HK-2 (cell line): ENCODE measurements around the gene KDM3B.
"Not testable (repeated sequence)": the region's sequence is repeated elsewhere in the genome, so short reads cannot be mapped to it uniquely, and the experiment has no call there.

Source experiments
- DNase-seq: peaks from one replicate; pipeline ENCODE4 v3.0.0-alpha.2; 2018; ENCODE audit not compliant: unreplicated experiment

Gene KDM3B

GRCh38 chr5:138466125-138466899 is 113.8 kb downstream of the KDM3B start:
- peak; percentile 30 for DNase-seq

DNA sequence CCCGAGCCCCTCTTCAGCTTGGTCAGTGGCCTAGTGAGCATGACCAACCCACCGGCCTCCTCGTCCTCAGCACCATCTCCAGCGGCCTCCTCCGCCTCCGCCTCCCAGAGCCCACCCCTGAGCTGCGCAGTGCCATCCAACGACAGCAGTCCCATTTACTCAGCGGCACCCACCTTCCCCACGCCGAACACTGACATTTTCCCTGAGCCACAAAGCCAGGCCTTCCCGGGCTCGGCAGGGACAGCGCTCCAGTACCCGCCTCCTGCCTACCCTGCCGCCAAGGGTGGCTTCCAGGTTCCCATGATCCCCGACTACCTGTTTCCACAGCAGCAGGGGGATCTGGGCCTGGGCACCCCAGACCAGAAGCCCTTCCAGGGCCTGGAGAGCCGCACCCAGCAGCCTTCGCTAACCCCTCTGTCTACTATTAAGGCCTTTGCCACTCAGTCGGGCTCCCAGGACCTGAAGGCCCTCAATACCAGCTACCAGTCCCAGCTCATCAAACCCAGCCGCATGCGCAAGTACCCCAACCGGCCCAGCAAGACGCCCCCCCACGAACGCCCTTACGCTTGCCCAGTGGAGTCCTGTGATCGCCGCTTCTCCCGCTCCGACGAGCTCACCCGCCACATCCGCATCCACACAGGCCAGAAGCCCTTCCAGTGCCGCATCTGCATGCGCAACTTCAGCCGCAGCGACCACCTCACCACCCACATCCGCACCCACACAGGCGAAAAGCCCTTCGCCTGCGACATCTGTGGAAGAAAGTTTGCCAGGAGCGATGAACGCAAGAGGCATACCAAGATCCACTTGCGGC is 114.6 kb downstream of the KDM3B start:
- peak; percentile 30 for DNase-seq

DNA sequence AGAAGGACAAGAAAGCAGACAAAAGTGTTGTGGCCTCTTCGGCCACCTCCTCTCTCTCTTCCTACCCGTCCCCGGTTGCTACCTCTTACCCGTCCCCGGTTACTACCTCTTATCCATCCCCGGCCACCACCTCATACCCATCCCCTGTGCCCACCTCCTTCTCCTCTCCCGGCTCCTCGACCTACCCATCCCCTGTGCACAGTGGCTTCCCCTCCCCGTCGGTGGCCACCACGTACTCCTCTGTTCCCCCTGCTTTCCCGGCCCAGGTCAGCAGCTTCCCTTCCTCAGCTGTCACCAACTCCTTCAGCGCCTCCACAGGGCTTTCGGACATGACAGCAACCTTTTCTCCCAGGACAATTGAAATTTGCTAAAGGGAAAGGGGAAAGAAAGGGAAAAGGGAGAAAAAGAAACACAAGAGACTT is 115.2 kb downstream of the KDM3B start:
- DNase-seq: peak; percentile 24

DNA sequence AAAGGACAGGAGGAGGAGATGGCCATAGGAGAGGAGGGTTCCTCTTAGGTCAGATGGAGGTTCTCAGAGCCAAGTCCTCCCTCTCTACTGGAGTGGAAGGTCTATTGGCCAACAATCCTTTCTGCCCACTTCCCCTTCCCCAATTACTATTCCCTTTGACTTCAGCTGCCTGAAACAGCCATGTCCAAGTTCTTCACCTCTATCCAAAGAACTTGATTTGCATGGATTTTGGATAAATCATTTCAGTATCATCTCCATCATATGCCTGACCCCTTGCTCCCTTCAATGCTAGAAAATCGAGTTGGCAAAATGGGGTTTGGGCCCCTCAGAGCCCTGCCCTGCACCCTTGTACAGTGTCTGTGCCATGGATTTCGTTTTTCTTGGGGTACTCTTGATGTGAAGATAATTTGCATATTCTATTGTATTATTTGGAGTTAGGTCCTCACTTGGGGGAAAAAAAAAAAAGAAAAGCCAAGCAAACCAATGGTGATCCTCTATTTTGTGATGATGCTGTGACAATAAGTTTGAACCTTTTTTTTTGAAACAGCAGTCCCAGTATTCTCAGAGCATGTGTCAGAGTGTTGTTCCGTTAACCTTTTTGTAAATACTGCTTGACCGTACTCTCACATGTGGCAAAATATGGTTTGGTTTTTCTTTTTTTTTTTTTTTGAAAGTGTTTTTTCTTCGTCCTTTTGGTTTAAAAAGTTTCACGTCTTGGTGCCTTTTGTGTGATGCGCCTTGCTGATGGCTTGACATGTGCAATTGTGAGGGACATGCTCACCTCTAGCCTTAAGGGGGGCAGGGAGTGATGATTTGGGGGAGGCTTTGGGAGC is 115.9 kb downstream of the KDM3B start:
- DNase-seq: no peak

DNA sequence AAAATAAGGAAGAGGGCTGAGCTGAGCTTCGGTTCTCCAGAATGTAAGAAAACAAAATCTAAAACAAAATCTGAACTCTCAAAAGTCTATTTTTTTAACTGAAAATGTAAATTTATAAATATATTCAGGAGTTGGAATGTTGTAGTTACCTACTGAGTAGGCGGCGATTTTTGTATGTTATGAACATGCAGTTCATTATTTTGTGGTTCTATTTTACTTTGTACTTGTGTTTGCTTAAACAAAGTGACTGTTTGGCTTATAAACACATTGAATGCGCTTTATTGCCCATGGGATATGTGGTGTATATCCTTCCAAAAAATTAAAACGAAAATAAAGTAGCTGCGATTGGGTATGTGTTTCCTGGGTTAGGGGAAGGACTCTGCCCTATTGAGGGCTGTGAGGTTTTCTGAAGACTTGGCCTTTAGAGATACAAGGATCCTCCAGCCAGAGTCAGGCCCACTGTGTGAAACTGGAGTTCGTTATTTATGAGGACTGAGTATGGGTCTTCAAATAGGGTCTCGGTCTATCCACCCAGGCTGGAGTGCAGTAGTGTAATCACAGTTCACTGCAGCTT is 116.6 kb downstream of the KDM3B start:
- DNase-seq: no peak

GRCh38 chr5:138469540-138470321 is 117.2 kb downstream of the KDM3B start:
- no peak for DNase-seq

- no peak for DNase-seq
These were observed 118.0 kb downstream of the KDM3B start for GRCh38 chr5:138470322-138471051.

GRCh38 chr5:138471052-138471361 is 118.5 kb downstream of the KDM3B start:
- no peak for DNase-seq

DNA sequence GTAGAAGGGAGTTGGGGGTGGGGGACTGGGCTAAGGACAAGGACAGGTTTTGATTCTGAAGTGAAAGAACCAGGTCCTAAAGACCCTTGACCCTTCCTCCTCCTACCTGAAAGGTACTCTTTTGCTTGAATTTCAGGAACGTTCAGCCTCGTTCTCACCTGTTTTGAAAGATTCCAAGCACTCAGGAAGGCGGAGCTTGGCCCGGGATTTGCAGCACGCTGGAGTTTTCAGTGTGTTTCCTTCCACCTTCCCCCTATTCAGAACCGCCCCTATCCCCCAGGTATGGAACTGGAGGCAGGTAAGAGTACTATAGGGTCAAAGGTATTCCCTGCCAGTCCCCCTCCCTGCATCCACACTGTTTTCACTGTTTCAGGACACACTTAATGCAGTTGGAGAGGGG is 119.9 kb downstream of the KDM3B start:
- no peak for DNase-seq

GRCh38 chr5:138473151-138473550 is 120.7 kb downstream of the KDM3B start:
- not testable (repeated sequence) for DNase-seq

GRCh38 chr5:138476918-138477317 is 124.4 kb downstream of the KDM3B start:
- DNase-seq: no peak

DNA sequence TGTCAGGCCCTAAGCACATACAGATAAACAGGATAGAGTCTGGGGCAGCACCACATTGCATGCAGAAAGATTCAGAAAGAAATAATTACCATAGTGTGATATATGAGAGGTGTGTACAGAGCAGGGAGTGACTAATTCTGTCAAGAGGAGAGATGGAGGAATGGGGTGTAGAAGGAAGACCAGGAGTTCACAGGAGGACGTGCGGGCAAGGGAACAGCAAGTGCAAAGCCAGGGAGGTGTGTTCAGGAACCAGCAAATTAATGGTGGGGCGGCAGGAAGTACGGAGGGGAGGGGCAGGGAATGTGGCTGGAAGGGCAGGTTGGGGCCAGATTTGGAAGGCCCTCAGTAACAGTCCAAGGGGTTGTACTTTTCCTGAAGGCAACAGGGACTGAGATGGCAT is 130.2 kb downstream of the KDM3B start:
- DNase-seq: no peak
